Psoas muscle (tissue), 8 donors: Measurements from ENCODE around the gene MAN1A1. TPM values are rescaled to one million over a fixed set of nuclear protein-coding genes. Genes with fewer than 3 reads are reported as not detected.
A peak's percentile ranks its signal among the peaks of the same experiment; 100 is the strongest.

Experiments used
- ATAC-seq, 4 donors: fragments of 200-7000 bp; cut with Tn5 transposase; one replicate each; pipeline ENCODE4 v1.9.1; 2020; ENCODE audit warnings: moderate library complexity in 3 of 4, mild to moderate bottlenecking in 2 of 4
- DNase-seq, 2 donors: peaks; one replicate each; pipeline ENCODE4 v3.0.0-alpha.2; 2020
- H3K27ac ChIP-seq: fragments of 200-600 bp; one replicate; pipeline ENCODE4 v1.8.0; 2022
- H3K27me3 ChIP-seq, 3 donors: fragments of 200-600 bp in 1 of 3; one replicate each; pipeline versions ENCODE4 v1.6.1 to v1.8.0; 2013 to 2022; ENCODE audit warnings: low read length in 2 of 3, mild to moderate bottlenecking in 2 of 3, moderate library complexity in 1 of 3; ENCODE audit not compliant: insufficient read depth in 3 of 3
- H3K36me3 ChIP-seq, 2 donors: fragments of 200-600 bp in 1 of 2; one replicate each; pipeline versions ENCODE4 v1.6.1 to v1.8.0; 2013 to 2022; ENCODE audit warnings: low read depth in 1 of 2, mild to moderate bottlenecking in 1 of 2, moderate library complexity in 1 of 2; ENCODE audit not compliant: insufficient read depth in 1 of 2
- H3K4me1 ChIP-seq: fragments of 200-600 bp; one replicate; pipeline ENCODE4 v1.8.0; 2022
- H3K4me3 ChIP-seq: fragments of 200-600 bp; one replicate; pipeline ENCODE4 v1.8.0; 2022; ENCODE audit warnings: mild to moderate bottlenecking
- H3K9me3 ChIP-seq: fragments of 200-600 bp; one replicate; pipeline ENCODE4 v1.8.0; 2022
- WGBS, 3 donors: extraction: QIAGEN DNeasy Blood & Tissue Kit; methylation state at CpG; one replicate each; pipeline versions ENCODE4 v1.1.6 to v1.1.7; 2013; 5-methylcytosine and 5-hydroxymethylcytosine counted together
- intact Hi-C, 2 donors: fragments of 100-400 bp; cut with DNase I; formaldehyde crosslinking; loops; one replicate each; pipeline versions ENCODE4 v1.11.0 to v1.14.2; 2022
- polyA plus RNA-seq, 3 donors: library from polyadenylated mRNA; stranded (reverse); fragments of 200-250 nt; gene quantifications; one replicate each; pipeline ENCODE4 v1.2.3, GENCODE V29; 2013
- total RNA-seq, 4 donors: library from RNA; stranded (reverse); fragmentation: NEBNext Ultra II Directional in 2 of 4; extraction: Animal tissue kit (Norgen Biotek cat#: 25700) in 2 of 4; gene quantifications; one replicate each; pipeline versions ENCODE4 v1.2.1 to v1.2.4, GENCODE V29; 2021 to 2023
- TF ChIP-seq, protein P1 (sequence below): fragments of 200-600 bp; IDR thresholded peaks from one replicate; pipeline ENCODE4 v1.8.0; 2022; ENCODE audit warnings: antibody characterized with exemption
- donor health status: healthy with polysubstance abuse.
- donor health status: DM: no; HTN: no; CAD: no; lungs with moderate emphysema.
- donor health status: Bipolar disorder and iron deficiency.
- donor health status: healthy.
- donor health status: DM: yes; HTN: yes; CAD: no.
- donor health status: DM: no; HTN: no; CAD: no.
- donor health status: DM: no; HTN: no; CAD: no.
- donor health status: DM: yes; HTN: yes; CAD: no.

MAN1A1 gene
- total and polyA plus RNA-seq, 7 donors, result 3.7 to 14.6 (median 6.2) TPM

DNA sequence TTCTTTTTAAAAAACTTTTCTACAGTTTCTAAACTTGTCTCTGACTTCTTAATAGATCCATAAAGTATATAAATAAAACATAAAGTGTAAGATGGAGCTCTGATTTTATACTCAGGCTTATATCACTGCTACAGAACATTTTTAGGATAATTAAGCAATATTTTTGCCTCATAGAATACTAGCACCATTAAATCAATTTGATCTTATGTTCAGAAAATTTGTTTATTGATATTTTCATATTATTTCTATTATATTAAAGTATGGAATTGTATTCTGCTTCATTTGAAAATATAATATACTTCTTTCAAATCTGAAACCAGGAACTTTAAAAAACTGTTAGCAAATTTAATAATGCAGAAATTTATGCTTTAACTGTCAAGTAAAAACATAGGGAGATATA lies 106.5 kb downstream of the MAN1A1 start:
- TF ChIP-seq, protein P1, sequence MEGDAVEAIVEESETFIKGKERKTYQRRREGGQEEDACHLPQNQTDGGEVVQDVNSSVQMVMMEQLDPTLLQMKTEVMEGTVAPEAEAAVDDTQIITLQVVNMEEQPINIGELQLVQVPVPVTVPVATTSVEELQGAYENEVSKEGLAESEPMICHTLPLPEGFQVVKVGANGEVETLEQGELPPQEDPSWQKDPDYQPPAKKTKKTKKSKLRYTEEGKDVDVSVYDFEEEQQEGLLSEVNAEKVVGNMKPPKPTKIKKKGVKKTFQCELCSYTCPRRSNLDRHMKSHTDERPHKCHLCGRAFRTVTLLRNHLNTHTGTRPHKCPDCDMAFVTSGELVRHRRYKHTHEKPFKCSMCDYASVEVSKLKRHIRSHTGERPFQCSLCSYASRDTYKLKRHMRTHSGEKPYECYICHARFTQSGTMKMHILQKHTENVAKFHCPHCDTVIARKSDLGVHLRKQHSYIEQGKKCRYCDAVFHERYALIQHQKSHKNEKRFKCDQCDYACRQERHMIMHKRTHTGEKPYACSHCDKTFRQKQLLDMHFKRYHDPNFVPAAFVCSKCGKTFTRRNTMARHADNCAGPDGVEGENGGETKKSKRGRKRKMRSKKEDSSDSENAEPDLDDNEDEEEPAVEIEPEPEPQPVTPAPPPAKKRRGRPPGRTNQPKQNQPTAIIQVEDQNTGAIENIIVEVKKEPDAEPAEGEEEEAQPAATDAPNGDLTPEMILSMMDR, result no peak
- intact Hi-C loops, result no loop called here
- no peaks in the 10 kb centered on the region for H3K9me3 ChIP-seq
- DNase-seq (no peak), ATAC-seq (no peak)
- no peaks in the 10 kb centered on the region for H3K27me3 ChIP-seq
- no peak overlapping the region for H3K27ac ChIP-seq
- no peaks in the 10 kb centered on the region for H3K36me3 ChIP-seq
- H3K4me3 ChIP-seq, result no peak overlapping the region
- H3K4me1 ChIP-seq, result no peaks in the 10 kb centered on the region

DNA sequence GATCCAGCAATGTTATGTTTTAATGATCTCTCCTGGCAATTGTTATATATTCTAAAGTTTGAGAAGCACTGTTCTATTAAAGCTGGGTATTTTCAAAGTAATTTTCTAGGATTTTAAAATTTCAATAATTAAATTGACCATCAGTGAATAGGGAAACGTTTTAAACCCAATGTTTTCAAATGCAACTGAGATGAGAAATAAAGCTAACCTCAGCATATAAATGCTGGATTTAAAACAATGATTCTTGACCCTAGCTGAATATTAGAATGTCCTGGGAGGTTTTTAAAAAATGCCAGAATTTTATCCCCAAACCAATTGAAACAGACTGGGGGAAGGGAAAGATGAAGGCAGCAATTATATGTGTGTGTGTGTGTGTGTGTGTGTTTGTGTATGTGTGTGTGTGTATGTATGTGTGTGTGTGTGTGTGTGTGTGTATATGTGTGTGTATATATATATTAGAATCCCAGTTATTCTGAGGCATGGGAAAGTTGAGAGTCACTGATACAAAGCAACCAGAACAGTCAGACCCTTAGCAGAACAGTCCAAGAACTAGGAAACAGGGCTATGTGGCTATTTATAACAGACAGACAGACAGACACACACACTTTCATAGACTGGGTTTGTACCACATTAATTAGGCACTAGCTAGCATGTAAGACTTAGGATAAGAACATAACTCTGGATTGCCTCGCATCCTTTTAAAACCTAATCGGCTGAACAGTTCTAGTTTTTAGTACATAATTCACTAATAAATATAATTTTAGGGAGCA lies 107.8 kb downstream of the MAN1A1 start:
- Histone ChIP-seq H3K9me3 (no peaks in the 10 kb centered on the region), H3K4me1 (no peaks in the 10 kb centered on the region), H3K27ac (no peak overlapping the region), H3K4me3 (no peak overlapping the region), H3K27me3 (no peaks in the 10 kb centered on the region), H3K36me3 (no peaks in the 10 kb centered on the region)
- WGBS, 3 donors, result 81 to 88% (median 83%) methylated on average over 3 of the region's 3 CpGs
- ATAC-seq (no peak), DNase-seq (no peak)
- intact Hi-C loops, result no loop called here
- TF ChIP-seq, protein P1, result no peak

DNA sequence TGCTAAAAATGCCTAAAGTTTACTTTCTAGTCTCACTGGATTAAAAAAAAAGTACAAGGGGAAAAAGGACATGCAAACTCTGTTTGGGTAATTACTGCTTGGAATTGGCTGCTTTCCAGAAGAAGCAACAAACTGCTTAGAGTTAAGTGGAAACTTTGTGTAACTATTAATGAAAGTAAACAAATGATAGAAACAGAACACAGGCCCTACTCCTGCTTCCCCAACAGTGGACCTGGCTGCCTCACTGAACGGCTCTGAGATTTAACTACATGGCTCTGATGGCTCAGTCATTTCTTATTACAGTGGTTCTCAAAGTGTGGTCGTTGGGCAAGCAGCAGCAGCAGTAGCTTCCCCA lies 108.5 kb downstream of the MAN1A1 start:
- Histone ChIP-seq H3K4me1 (no peaks in the 10 kb centered on the region), H3K9me3 (no peaks in the 10 kb centered on the region), H3K27ac (no peak overlapping the region), H3K4me3 (no peak overlapping the region), H3K36me3 (no peaks in the 10 kb centered on the region), H3K27me3 (no peaks in the 10 kb centered on the region)
- ATAC-seq (peak in 1 of 4 donors; percentile 32), DNase-seq (no peak)
- intact Hi-C loops, result no loop called here
- TF ChIP-seq, protein P1, result no peak
- 31 to 37% (median 36%) methylated on average over 2 of the region's 2 CpGs for WGBS, 3 donors

DNA sequence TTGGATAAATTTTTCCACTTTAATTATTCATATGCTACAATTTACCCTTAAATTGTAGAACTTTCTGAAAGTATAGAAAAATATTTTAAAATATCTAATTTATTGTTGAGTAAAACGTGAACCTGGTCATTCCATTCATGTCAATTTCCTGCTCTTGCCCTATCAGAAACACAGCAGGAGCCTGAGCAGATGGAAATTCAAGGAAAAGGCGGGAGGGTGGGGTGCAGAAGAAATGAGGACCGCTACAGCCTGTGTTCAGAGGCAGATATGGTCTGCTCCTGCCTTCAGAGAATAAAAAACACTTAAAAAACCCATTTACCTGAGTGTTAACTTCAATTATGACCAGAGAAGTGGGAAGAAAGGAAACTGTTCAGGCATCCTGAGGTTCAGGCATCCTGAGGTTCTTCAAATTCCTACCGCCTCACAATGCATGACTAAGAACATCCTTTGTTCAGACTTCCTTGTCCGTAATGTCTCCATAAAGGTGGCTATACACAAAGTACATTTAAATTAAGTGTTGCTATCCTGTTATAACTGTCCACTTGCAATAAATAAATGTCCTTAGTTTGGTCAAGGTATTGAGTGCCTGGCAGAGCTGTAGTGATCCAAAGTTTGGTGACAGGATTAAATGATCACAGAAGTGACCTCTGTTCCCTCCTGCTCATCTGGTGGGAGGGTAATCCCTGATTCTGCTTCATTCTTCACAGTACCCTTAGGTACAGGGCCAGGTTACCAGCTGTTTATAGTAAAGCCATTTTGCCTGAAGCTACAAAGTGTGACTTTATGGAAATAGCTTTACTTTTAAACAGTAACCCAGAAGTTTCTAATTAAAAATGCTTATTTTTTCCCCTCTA lies 109.1 kb downstream of the MAN1A1 start:
- WGBS, 3 donors, result 75 to 82% (median 78%) methylated on average over 5 of the region's 5 CpGs

More for the DNA sequence above, 109.1 kb downstream of the MAN1A1 start:
- Histone ChIP-seq H3K27me3 (no peaks in the 10 kb centered on the region), H3K4me1 (no peaks in the 10 kb centered on the region), H3K9me3 (no peaks in the 10 kb centered on the region), H3K27ac (no peak overlapping the region), H3K36me3 (no peaks in the 10 kb centered on the region), H3K4me3 (no peak overlapping the region)
- TF ChIP-seq, protein P1, result no peak
- intact Hi-C loops, result no loop called here
- no peak for ATAC-seq
- DNase-seq, result no peak
